HEK293T (cell line): ENCODE results near the gene PC.

Experiments used
- CTCF ChIA-PET: fragments of 350-600 bp; formaldehyde crosslinking; extraction: SDS; loops from one replicate; lab custom pipeline; 2021; ENCODE audit warnings: antibody characterized with exemption, inconsistent platforms; lab: Yijun Ruan, JAX
- POLR2A ChIA-PET: fragments of 350-600 bp; formaldehyde crosslinking; extraction: SDS; loops from one replicate; lab custom pipeline; 2020; ENCODE audit warnings: antibody characterized with exemption, inconsistent platforms; lab: Yijun Ruan, JAX
- DNase-seq: peaks from one replicate; pipeline ENCODE4 v3.0.0; 2012; ENCODE audit warnings: mixed read lengths; ENCODE audit errors: extremely low spot score
- ARNT ChIP-seq: fragments of 450-650 bp; IDR thresholded peaks from 2 replicates; pipeline ENCODE4 v1.6.1; 2017; ENCODE audit warnings: mild to moderate bottlenecking
- BHLHE40 ChIP-seq: fragments of 450-650 bp; IDR thresholded peaks from 2 replicates; pipeline ENCODE4 v1.6.1; 2016; ENCODE audit warnings: mild to moderate bottlenecking, moderate library complexity, borderline replicate concordance
- CTBP1 ChIP-seq: fragments of 450-650 bp; IDR thresholded peaks from 2 replicates; pipeline ENCODE4 v1.6.1; 2016; ENCODE audit warnings: borderline replicate concordance
- ELF4 ChIP-seq: fragments of 450-650 bp; IDR thresholded peaks from 2 replicates; pipeline ENCODE4 v1.6.1; 2017; ENCODE audit warnings: antibody characterized with exemption
- FOXA1 ChIP-seq: fragments of 450-650 bp; IDR thresholded peaks from 2 replicates; pipeline ENCODE4 v1.6.1; 2016; ENCODE audit warnings: mild to moderate bottlenecking
- FOXK2 ChIP-seq: fragments of 450-650 bp; IDR thresholded peaks from 2 replicates; pipeline ENCODE4 v1.6.1; 2016; ENCODE audit warnings: mild to moderate bottlenecking
- FOXM1 ChIP-seq: fragments of 450-650 bp; IDR thresholded peaks from 2 replicates; pipeline ENCODE4 v1.6.1; 2017; ENCODE audit warnings: mild to moderate bottlenecking, borderline replicate concordance
- HDGF ChIP-seq: fragments of 450-650 bp; IDR thresholded peaks from 2 replicates; pipeline ENCODE4 v1.6.1; 2017; ENCODE audit warnings: antibody characterized with exemption, borderline replicate concordance
- L3MBTL2 ChIP-seq: fragments of 450-650 bp; conservative IDR thresholded peaks from 2 replicates; pipeline ENCODE4 v1.6.1; 2016; ENCODE audit warnings: mild to moderate bottlenecking
- LEF1 ChIP-seq: fragments of 450-650 bp; IDR thresholded peaks from 2 replicates; pipeline ENCODE4 v1.6.1; 2017; ENCODE audit warnings: mild to moderate bottlenecking, borderline replicate concordance
- NFRKB ChIP-seq: fragments of 450-650 bp; IDR thresholded peaks from 2 replicates; pipeline ENCODE4 v1.6.1; 2016; ENCODE audit warnings: mild to moderate bottlenecking, moderate library complexity
- SP1 ChIP-seq: fragments of 450-650 bp; IDR thresholded peaks from 2 replicates; pipeline ENCODE4 v1.6.1; 2017
- SUZ12 ChIP-seq: fragments of 450-650 bp; IDR thresholded peaks from 2 replicates; pipeline ENCODE4 v1.6.1; 2016; ENCODE audit warnings: mild to moderate bottlenecking
- TARDBP ChIP-seq: fragments of 450-650 bp; IDR thresholded peaks from 2 replicates; pipeline ENCODE4 v1.6.1; 2016
- ZNF384 ChIP-seq: fragments of 450-650 bp; IDR thresholded peaks from 2 replicates; pipeline ENCODE4 v1.6.1; 2016
- TF ChIP-seq, protein P1 (sequence below): fragments of 450-650 bp; IDR thresholded peaks from 2 replicates; pipeline ENCODE4 v1.6.1; 2016

PC gene

DNA sequence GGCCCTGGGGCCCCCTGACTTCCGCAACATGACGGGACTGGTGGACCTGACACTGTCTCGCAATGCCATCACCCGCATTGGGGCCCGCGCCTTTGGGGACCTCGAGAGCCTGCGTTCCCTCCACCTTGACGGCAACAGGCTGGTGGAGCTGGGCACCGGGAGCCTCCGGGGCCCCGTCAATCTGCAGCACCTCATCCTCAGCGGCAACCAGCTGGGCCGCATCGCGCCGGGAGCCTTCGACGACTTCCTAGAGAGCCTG is 100.3 kb downstream of the PC start:
- DNase-seq: no peak
- ChIA-PET POLR2A (interaction anchor here (0.6 to 1.1 kb wide), 3 partner anchors 10 to 568 kb away, joined by 3 to 4 read pairs (median 3); partner anchors contain the start of gene YIF1A), CTCF (no interaction called here)
- TF ChIP-seq FOXK2 (no peak), ARNT (no peak)

DNA sequence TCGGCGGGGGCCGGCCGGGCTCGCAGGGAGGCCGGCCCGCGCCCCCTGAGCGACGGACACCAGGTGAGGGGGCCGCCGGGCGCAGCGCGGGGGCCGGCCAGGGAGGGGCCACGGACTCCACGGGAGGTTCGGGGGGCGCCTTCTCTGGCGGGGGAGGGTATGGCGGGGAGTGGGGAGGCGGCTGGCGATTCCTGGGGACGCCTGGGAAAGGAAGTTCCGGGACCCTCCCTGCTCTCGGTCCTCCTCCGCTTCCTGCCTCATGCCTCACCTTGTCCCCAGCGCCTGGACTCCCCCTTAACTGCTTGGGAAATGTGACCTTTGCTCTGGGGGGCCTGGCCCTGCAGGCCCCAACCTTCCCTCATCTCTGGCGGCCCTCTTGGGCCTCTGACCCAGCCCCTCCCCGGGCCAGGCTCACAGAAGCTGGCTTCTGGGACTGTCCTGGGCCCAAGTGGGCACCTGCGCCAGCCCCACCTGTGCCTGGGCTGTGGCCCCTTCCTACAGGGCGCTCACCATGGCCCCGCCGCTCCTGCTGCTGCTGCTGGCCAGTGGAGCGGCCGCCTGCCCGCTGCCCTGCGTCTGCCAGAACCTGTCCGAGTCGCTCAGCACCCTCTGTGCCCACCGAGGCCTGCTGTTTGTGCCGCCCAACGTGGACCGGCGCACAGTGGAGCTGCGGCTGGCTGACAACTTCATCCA is 100.8 kb downstream of the PC start:
- POLR2A ChIA-PET: interaction anchor here (1.0 to 1.1 kb wide), 2 partner anchors 10 to 568 kb away, joined by 3 read pairs; partner anchors contain the start of gene YIF1A
- TF ChIP-seq TARDBP: no peak
- no peak for TF ChIP-seq FOXM1
- no peak for TF ChIP-seq HDGF
- TF ChIP-seq, protein P1, sequence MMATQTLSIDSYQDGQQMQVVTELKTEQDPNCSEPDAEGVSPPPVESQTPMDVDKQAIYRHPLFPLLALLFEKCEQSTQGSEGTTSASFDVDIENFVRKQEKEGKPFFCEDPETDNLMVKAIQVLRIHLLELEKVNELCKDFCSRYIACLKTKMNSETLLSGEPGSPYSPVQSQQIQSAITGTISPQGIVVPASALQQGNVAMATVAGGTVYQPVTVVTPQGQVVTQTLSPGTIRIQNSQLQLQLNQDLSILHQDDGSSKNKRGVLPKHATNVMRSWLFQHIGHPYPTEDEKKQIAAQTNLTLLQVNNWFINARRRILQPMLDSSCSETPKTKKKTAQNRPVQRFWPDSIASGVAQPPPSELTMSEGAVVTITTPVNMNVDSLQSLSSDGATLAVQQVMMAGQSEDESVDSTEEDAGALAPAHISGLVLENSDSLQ: no peak
- no peak for TF ChIP-seq ELF4
- CTCF ChIA-PET: no interaction called here
- no peak for DNase-seq

DNA sequence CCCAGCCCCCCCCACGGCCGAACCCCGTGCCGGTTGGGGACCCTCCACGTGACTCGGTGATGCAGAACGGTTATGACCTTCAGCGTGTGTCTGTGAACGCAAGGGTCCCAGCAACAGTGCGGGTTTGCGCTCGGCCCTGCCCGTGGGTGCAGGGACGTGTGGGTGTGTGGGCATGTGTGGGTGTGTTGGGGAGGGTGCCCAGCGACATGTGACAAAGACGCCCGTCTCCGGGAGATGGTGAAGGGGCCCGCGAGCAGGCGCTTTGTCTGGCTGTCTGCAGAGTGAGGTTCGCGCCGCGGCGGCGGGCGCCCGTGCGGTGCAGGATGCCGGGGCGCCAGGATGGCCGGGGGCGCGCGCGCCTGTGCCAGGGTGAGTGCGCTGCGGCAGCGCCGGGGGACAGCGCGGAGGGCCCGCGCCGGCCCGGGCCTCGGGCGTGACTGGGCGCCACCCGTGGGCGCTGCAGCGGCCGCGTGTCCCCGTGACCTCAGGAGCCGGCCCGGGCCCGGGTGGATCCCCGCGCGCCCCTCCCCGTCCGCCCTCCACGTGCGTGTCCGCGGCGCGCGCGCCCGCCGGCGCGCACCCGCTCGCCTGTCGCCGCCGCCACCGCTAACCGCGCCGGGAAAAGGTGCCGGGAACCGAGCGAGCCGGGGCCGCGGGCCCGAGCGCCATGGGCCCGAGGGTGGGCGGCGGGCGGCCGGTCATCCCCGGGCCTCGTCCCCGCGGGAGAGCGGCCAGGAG is 101.5 kb downstream of the PC start, which contains the start of gene LRFN4:
Gene LRFN4, plus strand, starts transcription at position 569 of the 738 bp plus-strand sequence. CDS start 681 bp downstream, outside the sequence.
- ChIA-PET CTCF (no interaction called here), POLR2A (interaction anchor here (0.6 to 5.5 kb wide), 13 partner anchors 10 to 567 kb away, joined by 3 to 63 read pairs (median 4); partner anchors contain the start of genes RCE1, SPTBN2 and YIF1A)
- peak; percentile 49 for DNase-seq
- TF ChIP-seq LEF1: no peak
- no peak for TF ChIP-seq ZNF384
- TF ChIP-seq CTBP1: no peak
- peak; percentile 4; the same call in 1 of the 2 replicates for TF ChIP-seq L3MBTL2
- no peak for TF ChIP-seq SP1

GRCh38 chr11:66855574-66856495 is 102.3 kb downstream of the PC start:
- POLR2A ChIA-PET: interaction anchor here (0.6 to 5.5 kb wide), 12 partner anchors 11 to 509 kb away, joined by 3 to 63 read pairs (median 4); partner anchors contain the start of genes MRPL11, RCE1 and SPTBN2
- DNase-seq: peak; percentile 92
- TF ChIP-seq ELF4 (no peak), L3MBTL2 (peak; percentile 40; the same call in 1 of the 2 replicates)
- CTCF ChIA-PET: interaction anchor here (1.1 kb wide), 1 partner anchor 9 kb away, joined by 3 read pairs; no protein-coding TSS in a partner anchor

DNA sequence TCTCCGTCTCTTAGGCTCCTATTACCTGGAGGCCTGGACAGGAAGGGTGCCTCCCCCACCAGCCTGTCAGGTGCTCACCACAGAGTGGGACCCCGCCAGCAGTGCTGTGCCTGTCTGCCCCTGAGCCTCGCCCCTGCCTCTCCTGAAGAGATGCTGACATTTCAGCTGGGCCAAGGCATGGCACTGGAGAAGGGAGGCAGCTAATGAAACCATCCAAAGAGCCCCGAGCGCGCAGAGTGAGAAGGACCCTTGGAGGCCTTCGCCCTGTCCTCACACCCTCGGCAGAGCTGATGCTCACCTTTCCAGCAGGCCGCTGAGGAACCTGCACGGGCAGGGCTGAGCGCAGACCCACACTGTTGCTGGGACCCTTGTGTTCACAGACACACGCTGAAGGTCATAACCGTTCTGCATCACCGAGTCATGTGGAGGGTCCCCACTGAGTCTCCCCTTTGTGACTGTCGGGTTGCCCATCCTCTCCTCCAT is 103.4 kb downstream of the PC start:
- POLR2A ChIA-PET: interaction anchor here (5.5 kb wide), 1 partner anchor 11 kb away, joined by 63 read pairs; the partner anchor contains the start of gene RCE1
- DNase-seq: no peak
- no peak for TF ChIP-seq SUZ12
- no peak for TF ChIP-seq NFRKB
- TF ChIP-seq FOXM1: no peak
- no peak for TF ChIP-seq SP1
- TF ChIP-seq LEF1: no peak
- no peak for TF ChIP-seq L3MBTL2
- TF ChIP-seq TARDBP: no peak
- TF ChIP-seq FOXA1: no peak
- TF ChIP-seq HDGF: no peak
- TF ChIP-seq ARNT: no peak
- TF ChIP-seq ELF4: no peak
- no peak for TF ChIP-seq FOXK2
- TF ChIP-seq ZNF384: no peak
- TF ChIP-seq CTBP1: no peak
- TF ChIP-seq, protein P1: no peak
- CTCF ChIA-PET: interaction anchor here (1.1 kb wide), 1 partner anchor 10 kb away, joined by 3 read pairs; no protein-coding TSS in a partner anchor

DNA sequence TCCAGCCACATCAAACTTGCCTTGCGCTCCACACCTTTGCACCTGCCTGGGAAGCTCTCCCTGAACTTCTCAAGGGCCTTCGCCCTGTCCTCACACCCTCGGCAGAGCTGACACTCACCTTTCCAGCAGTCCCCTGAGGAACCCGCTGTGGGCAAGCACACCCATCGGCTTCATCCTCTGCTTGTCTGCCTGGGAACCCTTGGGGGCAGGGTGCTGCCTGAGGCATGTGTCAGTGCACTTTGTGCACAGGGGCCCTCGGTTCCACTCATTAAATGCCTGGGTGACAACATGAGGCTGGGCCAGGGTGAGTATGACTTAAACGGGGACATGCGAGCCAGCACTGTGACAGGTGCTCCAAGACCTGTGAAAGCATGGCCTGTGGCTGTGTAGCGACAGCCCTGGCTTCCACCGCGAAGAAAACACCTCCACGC is 103.9 kb downstream of the PC start:
- ChIA-PET POLR2A (interaction anchor here (5.5 kb wide), 1 partner anchor 10 kb away, joined by 63 read pairs; the partner anchor contains the start of gene RCE1), CTCF (interaction anchor here (0.8 kb wide), 1 partner anchor 168 kb away, joined by 3 read pairs; no protein-coding TSS in a partner anchor)
- DNase-seq: no peak
- no peak for TF ChIP-seq HDGF
- no peak for TF ChIP-seq BHLHE40
- no peak for TF ChIP-seq SUZ12
- no peak for TF ChIP-seq L3MBTL2
- TF ChIP-seq ARNT: no peak
